ENCODE results near the gene TRIM23.

Gene TRIM23

DNA sequence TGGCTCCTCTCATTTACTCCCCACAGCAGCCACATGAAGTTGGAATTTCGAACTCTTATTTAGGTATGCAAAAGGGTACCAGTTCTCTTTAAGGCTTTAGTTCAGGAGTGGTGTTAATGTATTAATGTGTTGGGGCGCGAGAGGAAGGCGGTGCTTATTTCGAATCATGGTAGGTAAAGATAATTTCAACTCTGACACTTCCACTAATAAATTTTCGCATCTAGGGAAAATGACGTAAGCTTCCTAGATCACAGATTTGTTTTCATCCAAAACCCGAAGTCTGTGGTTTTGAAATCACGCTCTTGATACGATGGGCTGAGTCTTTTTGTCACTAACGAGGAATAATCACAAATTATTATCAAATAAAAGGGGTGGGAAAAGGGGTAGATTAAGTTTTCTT is 60.4 kb downstream of the TRIM23 start:
- FAIRE-seq = no peak

DNA sequence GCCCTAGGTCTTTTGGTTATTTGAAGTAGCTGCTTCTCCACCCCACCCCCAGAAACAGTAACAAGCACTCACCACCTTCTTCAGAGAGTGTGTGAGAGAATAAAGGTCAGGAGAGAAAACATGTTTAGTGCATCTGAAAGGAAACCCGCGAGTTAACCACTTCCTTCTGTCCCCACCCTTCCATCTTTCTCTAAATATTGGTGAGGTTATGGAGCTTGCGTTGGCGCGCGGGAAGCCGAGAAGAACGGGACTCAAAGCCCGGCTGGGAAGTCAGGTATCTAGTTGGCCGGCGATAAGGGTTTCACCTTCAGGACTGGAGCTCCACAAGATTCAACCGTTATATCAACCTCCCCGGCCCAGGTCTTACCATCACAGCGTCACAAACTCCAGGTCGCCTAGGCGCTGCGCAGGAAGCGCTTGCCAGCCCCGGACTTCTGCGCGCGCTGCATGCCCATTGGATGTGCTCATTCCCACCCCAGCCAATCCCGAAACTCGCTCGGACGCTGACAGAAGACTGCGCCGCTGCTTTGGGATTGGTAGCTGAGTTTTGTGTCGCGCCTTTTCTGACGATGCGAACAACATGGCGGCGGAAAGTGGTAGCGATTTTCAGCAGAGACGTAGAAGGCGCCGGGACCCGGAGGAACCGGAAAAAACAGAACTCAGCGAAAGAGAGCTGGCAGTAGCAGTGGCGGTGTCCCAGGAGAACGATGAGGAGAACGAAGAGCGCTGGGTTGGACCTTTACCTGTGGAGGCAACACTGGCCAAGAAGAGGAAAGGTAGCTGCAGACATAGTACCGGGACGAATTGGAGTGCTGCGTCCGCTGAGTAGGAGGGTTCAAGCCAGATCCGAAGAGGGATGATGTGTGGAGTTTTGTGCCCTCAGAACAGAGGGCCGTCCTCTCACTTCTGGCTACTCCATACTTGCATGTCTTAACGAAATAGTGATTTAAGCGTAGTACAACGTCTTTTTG is 61.1 kb downstream of the TRIM23 start, which contains the start of the genes CENPK and PPWD1:
TSS of gene CENPK (minus strand) at position 438 of the 971 bp plus-strand sequence. CDS start 8,261 bp downstream, outside the sequence.
TSS of gene PPWD1 (plus strand) at position 566 of the 971 bp plus-strand sequence. CDS start at position 581, 15 bp downstream.
- peak; percentile 88 for FAIRE-seq

DNA sequence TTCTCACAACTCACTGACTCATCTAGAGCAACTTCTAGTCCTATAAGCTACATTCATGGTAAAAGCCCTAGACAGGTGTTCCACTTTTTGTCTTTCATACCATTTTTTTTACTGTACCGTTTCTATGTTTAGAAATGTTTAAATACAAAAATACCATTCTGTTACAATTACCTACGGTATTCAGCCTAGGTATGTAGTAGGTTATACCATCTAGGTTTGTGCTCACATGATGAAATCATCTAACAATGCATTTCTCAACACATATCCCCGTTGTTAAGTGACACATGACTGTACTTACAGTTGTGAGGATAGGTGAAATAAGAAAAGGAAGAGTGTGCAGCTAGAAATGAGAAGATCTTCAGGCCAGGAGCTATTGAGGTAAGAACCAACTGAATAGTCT is 67.4 kb downstream of the TRIM23 start:
- FAIRE-seq = no peak

DNA sequence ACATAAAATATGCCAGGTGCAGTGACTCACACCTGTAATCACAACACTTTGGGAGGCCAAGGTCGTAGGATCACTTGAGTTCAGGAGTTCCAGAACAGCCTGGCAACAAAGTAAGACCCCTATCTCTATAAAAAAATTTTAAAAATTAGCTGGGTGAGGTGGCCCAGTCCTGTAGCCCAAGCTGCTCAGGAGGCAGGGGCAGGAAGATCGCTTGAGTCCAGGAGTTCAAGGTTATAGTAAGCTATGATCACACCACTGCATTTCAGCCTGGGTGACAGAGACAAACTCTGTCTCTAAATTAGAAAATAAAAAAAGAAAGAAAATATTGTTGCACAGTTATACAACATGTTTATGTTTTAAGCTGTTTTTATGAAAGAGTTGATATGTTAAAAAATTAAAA is 68.0 kb downstream of the TRIM23 start:
- FAIRE-seq = no peak

DNA sequence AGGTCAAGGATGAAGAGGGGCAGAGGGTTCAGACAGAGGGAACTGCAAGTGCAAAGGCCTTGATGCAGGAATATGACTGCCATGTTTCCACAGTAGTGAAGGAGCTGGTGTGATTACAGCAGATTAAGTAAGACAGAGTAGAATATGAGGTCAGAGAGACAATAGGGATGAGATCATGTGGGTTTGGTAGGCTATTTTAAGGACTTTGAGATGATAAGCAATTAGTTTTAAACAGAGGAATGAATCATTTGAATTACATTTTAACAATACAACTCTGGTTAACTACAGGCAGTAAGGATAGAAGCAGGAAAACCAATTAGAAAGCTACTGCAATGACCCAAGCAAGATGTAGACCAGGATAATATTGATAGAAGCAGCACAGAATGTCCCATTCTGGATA is 68.8 kb downstream of the TRIM23 start:
- FAIRE-seq = no peak

DNA sequence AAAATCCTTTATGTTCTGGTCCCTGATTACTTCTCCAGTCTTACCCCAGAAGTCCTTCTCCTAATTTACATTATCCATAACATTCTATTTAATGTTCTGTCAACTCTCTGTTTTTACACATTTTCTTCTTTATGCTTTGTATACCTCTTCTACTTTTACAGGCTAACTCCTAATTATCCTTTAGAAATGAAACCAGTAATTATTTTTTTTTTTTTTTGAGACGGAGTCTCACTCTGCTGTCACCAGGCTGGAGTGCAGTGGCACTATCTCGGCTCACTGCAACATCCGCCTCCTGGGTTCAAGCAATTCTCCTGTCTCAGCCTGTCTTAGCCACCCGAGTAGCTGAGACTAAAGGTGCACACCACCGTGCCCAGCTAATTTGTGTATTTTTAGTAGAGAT is 70.2 kb downstream of the TRIM23 start:
- FAIRE-seq = no peak

DNA sequence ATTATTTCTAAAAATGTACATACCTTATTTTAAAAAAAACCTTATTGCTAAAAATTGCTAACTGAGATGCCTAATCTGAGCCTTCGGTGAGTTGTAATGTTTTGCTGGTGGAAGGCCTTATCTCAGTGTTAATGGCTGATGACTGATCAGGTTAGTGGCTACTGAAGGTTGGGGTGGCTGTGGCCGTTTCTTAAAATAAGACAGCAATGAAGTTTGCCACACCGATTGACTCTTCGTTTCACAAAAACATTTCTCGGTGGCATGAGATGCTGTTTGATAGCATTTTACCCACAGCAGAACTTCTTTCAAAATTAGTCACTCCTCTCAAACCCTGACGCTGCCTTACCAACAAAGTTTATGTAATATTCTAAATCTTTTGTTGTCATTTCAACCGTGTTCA is 75.9 kb downstream of the TRIM23 start:
- no peak for FAIRE-seq

DNA sequence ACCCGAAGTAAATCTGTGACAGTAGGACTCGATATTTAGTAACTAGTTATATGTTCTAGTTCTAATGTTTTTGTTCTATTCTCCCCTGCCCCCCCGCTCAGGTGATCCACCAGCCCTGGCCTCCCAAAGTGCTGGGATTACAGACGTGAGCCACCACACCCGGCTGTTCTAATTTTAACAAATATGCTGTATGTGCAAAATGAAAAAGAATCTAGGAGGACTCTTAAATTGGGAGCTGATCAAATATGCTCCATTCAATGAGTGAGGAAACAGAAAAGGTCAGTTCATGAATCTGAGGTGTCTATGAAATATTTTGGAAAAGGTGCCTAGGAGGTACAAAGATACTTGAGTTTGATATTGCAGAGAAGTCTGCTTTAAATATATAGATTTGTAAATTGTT is 78.0 kb downstream of the TRIM23 start:
- no peak for FAIRE-seq

DNA sequence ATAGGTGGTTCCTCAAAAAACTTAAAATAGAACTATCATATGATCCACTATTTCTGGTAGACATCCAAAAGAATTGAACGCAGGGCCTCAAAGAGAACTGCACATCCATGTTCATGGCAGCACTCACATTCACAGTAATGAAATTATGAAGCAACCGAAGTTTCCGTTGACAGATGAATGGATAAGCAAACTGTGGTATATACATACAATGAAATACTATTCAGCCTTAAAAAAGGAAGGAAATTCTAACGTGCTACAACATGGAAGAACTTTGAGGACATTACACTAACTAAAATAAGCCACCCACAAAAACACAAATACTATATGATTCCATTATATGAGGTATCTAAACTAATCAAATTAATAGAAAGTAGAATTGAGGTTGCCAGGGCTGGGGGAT is 79.7 kb downstream of the TRIM23 start:
- FAIRE-seq = no peak

DNA sequence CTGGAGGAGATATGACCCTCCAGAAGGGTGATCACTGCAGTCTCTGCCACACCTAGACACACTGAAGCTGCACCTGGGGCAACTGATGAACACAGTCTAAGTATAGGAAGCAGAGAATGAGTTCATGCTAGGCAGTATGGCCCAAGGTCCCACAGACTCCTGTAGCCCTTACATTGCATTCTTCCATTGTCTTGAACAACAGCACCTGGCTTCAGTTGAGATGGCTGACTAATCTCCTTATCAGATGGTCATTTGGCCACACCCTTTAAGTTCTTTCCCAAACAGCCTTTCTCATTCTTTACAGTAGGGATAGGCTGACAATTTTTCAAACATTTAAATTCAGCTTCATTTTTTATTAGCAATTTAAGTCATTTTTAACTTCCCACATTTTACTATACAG is 84.3 kb downstream of the TRIM23 start:
- no peak for FAIRE-seq
